ENCODE data around the gene CYTH3.
"Not testable (repeated sequence)": the region's sequence is repeated elsewhere in the genome, so short reads cannot be mapped to it uniquely, and the experiment has no call there.

Gene CYTH3

DNA sequence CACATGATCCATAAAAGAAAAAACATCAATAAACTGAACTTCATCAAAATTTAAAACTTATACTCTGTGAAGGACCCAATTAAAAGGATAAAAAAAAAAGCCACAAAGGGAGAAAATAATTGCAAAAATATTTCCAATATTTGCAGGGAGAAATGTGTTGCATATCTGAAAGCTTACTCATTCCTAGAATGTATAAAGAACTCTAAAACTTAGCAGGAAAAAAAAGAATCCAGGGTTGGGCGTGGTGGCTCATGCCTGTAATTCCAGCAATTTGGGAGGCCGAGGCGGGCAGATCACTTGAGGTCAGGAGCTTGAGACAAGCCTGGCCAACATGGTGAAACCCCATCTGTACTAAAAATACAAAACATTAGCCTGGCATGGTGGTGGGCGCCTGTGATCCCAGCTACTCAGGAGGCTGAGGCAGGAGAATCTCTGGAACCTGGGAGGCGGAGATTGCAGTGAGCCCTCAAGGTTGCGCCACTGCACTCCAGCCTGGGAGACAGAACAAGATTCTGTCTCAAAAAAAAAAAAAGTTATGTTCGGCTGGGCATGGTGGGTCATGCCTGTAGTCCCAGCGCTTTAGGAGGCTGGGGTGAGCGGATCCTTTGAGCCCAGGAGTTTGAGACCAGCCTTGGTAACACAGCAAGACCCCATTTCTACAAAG lies 11.1 kb upstream of the CYTH3 start:
- in situ Hi-C loops (cut with HindIII; ENCODE audit: low sequenced_read_pairs): not testable (repeated sequence)

DNA sequence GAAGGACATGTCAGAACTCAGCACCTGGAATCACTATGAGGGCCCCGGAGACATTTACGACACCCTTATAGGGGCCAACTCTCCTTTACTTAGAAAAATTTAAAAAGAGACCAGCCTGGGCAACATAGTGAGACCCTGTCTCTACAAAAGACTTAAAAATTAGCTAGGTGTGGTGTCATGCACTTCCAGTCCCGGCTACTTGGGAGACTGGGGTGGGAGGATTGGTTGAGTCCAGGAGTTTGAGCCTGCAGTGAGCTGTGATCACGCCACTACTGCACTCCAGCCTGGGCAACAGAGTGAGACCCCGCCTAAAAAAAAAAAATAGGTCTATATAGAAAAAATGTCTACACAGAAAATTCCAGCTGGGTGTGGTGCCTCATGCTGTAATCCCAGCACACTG lies 7.5 kb upstream of the CYTH3 start:
- in situ Hi-C loops (cut with HindIII; ENCODE audit: low sequenced_read_pairs): no loop called here

DNA sequence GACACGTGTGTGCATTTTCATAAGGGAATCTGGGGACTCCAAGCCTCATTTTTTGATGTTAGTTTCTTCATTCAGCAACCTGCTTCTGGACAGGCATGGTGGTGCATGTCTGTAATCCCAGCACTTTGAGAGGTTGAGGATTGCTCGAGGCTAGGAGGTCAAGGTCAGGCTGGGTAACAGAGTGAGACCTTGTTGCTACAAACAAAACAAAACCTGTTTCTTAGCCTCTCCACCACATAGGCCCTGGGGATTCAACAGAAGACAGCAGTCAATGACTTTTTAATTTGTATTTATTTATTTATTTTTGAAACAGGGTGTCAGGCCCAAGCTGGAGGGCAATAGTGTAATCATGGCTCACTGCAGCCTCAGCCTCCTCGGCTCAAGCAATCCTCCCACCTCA lies 6.9 kb upstream of the CYTH3 start:
- in situ Hi-C loops (cut with HindIII; ENCODE audit: low sequenced_read_pairs): no loop called here

DNA sequence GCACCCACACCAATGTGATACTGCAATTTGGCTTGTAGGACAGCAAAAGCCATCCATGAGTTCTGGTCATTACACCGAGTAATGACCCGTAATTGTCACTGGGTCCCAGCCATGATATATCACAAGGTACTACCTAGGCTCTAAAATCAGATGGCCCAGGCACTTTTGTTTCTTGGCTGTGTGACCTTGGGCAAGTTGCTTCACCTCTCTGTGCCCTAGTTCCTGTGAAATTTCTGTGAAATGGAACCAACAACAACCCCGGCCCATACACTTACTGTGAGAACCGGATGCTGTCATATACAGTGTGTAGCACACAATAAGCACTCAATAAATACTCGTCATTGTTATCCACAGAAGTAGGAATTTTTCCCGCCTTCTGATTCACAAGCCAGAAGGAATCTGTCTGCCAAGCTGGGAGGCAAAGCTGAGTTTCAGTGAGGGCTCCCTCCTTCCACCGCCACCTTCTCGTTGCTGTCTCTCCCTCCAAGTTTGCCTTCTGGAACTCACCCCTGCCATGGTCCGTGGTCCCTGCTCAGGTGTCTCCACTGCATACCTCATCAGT lies 6.4 kb upstream of the CYTH3 start:
- in situ Hi-C loops (cut with HindIII; ENCODE audit: low sequenced_read_pairs): no loop called here

DNA sequence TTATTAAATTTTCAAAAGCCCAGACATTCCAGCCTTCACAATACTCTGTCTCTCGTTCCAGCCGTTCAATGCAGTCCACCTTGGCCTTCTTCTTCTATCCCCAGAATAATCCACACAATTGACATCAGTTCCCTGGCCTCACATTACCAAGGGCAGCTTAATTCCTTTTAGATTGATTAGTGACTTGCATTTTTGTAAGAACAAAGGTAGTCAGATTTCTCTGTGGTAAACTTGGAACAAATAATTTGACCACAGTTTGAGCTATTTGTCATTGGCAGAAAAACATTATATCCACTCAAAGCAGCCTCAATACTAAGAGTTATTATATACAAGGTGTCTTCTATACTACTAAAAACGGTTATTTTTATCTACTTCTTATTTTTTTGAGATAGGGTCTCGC lies 5.1 kb upstream of the CYTH3 start:
- in situ Hi-C loops (cut with HindIII; ENCODE audit: low sequenced_read_pairs): no loop called here

DNA sequence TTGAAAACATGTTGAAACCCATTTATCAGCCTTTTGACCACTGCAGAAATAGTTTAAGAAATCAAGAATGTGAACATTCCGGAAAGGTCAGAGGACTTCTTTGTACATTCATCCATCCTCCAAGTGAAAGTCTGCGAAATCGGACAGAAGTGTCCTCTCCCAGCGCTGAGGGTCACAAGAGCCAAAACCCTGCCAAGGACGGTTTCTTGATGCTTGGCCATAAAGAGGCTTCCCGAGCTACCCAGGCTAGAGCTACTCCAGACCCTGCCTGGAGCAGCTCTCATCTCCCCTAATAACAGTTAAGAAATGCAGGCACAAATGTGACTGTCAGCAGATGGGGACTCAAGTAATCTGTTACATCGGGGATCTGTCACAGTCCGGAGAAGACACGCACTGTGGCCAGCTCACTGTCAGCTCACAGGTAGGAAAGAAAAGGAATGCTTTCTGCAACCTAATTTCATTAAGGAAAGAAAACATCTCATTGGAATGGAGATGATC lies 4.5 kb upstream of the CYTH3 start:
- in situ Hi-C loops (cut with HindIII; ENCODE audit: low sequenced_read_pairs): no loop called here

DNA sequence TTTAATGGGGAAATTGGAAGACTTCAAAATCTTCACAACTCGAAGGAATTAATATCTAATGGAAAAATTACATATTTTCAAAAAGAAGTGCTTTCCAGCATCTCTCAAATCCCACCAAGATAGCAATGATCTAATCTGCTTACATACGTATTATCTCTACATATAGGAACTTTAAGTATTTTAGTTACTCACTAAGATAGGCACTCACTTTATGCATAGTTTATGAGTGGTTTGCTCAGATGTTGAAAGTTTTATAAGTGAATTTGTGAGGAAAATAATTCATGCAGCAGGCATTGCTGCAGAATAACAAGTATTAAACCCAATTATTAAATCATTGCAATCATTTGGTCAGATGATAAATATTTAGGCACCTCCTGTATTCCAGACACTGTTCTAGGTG lies 2.3 kb upstream of the CYTH3 start:
- in situ Hi-C loops (cut with HindIII; ENCODE audit: low sequenced_read_pairs): no loop called here

DNA sequence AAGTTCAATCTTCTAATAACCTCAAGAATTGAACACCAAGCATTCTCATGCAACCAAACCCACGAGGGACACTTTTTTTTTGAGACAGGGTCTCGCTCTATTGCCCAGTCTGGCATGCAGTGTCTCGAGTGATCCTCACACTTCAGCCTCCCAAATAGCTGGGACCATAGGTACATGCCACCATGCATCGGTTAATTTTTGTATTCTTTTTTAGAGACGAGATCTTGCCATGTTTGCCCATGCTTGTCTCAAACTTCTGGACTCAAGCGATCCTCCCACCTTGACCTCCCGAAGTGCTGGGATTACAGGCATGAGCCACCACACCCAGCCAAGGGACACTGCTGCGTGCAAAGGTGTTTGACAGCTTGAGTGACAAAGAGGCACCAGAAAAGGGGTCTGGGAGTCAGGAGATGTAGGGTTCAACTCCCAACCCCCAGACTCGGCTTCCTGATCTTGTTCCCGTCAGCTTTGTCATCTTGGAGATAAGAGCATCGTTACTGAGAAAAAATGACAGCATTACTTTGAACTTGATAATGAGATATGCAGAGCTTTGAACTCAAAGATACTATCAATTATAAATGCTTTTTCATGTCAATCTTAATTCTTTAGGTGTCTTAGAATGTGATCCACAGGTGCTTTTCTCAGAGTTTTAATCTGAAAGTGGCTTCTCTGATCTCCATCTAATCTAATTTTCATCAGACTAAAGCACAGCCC lies 1.6 kb upstream of the CYTH3 start:
- in situ Hi-C loops (cut with HindIII; ENCODE audit: low sequenced_read_pairs): no loop called here

DNA sequence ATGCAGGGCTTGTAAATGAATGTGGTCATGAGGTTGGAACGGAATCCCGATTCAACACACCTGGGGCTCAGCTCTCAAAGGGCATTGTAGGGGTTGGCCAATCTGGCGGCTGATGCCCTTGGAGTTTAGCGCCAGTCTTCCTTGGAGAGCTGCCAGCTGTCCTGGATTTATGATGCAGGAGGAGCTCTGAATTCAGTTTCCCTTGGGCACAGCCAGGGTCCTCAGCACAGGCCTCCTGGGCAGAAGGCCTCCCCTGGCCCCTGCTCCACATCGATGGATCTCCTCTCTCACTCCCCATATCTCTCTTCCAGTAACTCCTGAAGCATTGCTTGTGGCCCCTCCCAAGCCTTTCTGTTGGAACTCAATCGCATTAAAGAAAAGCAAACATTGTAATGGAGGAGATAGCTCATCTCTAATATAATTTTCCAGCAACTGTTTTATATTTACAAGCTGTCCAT lies 985 bp upstream of the CYTH3 start:
- in situ Hi-C loops (cut with HindIII; ENCODE audit: low sequenced_read_pairs): no loop called here

DNA sequence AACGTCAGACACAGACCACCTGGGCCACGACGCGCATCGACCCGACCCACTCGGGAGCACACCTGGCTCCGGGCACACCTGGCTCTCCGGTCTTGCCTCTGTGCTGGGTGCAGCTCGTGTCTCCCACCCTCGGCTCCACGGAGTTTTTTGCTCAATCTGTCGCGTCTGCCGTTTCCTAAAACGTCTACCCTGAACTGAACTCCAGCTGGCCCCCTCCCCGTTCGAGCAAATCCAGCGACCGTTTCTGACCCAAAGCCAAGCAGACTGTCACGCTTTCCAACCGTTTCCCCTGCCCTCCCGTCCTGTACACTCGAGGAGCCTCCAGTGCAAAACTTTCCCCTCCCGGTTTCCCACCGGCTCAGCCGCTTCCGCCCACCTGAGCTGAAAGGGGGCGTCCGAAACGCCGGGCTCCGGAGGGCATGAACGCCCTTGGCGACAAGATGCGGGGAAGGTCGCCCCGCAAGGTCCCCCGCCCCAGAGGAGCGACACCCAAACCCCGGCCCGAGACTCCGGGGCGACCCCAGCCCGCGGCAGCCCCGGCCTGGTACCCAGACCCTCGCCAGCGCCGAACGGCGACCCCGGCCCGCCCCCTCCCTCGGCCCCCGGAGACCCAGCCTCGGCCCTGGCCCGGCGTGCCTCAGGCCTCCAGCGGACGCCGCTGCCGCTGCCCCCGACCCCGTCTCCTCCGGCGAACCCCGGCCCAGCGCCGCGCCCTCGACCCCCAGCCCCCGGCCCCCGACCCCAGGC lies 557 bp downstream of the CYTH3 start:
- in situ Hi-C loops (cut with HindIII; ENCODE audit: low sequenced_read_pairs): no loop called here

DNA sequence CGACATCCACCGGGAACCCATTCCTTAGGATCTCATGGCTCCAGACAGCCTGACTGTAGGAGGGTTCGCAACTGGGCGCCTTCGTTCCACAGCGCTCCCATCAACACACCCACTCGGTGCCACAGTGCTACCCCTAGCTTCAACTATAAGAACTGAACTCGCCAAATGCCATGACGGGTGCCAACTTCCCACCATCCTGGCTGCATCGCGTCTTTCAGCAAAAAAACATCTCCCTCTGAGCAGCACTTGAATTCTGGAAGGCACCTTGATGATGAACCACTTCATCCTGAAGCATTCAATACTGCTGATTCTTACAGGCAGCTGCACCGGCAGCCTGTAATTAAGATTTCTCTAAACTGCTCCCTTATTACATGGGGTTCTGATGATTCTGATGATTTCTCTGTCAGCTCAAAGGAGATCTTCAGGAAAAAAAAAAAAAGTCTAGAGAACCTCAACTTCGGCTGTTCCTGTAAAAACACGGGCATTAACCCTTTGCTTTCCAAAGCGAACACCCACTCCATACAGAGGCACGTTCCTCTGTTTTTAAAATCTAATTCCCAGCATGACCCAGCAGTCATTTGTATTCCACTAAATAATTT lies 1.3 kb downstream of the CYTH3 start:
- in situ Hi-C loops (cut with HindIII; ENCODE audit: low sequenced_read_pairs): no loop called here

DNA sequence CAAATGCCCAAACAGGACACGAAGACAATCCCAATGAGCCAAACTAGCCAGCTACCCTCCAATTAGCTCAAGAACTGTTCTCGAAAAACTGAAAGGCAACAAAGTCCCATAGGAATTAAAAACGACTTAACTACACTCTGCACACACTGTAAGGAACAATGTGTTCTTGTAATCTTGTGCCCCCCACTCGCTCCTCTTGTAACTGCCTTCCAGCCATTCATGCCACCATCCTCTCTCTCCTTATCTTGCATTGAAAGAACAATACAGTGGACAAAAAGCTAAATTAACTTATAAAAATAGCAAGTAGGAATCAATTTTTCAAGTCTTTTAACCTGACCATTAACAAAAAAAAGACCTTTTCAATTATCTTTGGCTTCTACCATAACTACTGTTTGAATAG lies 2.9 kb downstream of the CYTH3 start:
- in situ Hi-C loops (cut with HindIII; ENCODE audit: low sequenced_read_pairs): no loop called here

DNA sequence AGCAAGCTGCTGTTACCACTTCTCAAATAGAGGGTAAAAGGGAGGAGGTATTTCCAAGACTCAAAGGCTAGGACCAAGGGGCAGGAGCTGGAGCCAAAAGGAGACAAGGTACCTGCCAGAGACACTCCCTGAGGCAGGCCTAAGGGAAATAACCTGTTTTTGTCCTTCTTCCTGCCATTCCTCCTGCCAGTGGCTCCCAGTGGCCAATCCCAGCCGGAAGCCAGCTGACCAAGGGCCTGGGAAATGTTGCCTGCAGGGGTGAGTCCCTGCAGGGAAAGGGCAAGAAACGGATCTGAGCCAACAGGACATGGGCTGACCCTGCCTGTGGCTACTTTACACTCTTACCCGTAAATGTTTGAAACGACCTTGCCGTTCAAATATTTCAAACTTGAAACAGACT lies 3.5 kb downstream of the CYTH3 start:
- in situ Hi-C loops (cut with HindIII; ENCODE audit: low sequenced_read_pairs): no loop called here

DNA sequence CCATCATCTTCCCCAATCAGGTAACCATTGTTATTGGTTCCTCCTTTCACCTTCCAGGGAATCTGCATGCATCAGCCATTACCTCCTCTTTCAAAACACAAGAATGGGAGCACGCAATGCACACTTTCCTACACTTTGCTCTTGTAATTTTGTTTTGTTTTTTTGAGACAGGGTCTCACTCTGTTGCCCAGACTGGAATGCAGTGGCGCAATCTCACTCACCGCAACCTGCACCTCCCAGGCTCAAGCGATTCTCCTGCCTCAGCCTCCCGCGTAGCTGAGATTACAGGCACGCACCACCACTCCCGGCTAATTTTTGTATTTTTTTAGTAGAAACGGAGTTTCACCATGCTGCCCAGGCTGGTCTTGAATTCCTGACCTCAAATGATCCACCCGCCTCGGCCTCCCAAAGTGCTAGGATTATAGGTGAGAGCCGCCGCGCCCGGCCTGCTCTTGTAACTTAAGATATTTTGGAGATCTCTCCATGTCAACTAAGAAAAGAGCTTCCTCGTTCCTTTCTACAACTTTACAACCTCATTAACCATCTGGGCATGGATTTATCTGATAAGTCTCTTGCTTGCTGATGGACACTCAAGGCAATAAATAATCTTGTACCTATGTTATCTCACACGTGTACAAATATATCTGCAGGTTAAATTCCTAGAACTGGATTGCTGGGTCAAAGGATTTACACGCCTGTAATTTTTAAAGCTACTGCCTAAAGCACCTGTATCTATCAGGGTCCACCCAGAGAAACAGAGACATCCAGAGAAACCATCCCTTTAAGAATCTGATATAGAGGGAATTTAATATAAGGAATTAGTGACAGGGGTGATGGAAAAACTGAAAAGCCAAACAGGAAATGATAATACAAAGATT lies 4.2 kb downstream of the CYTH3 start:
- in situ Hi-C loops (cut with HindIII; ENCODE audit: low sequenced_read_pairs): no loop called here

DNA sequence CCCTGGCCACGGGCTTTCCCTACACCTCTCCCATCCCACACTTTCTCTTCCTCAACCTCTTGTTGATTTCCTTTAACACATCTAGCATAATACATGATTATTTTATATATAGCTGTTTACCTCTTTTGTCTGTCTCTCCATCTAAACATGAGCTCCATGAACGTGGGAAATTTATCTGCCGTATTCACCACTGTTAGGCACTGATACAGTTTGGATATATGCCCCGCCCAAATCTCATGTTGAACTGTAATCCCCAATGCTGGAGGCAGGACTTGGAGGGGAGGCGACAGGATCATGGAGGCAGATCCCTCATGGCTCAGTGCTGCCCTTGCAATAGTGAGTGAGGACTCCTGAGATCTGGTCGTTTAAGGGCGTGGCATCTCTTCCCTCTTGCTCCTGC lies 5.7 kb downstream of the CYTH3 start:
- in situ Hi-C loops (cut with HindIII; ENCODE audit: low sequenced_read_pairs): no loop called here

DNA sequence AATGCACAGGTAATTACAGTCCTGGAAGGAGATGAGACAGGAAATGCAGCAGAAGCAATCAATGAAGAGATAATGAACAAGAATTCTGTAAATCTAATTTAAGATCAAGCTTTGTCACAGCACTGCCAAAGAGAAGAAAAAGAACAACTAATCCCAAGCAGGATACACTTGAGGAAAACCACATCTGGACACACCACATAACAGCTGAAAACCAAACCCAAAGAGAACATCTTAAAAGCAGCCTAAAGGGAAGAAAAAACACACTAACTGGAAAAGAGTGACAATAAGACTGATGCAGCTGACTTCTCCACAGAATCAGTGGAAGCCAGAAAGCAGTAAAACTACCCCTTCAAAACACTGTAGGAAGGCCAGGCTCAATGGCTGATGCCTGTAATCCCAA lies 10.2 kb downstream of the CYTH3 start:
- in situ Hi-C loops (cut with HindIII; ENCODE audit: low sequenced_read_pairs): loop anchor here (5.0 kb wide), 1 partner anchor 75 kb away; no protein-coding TSS in a partner anchor

DNA sequence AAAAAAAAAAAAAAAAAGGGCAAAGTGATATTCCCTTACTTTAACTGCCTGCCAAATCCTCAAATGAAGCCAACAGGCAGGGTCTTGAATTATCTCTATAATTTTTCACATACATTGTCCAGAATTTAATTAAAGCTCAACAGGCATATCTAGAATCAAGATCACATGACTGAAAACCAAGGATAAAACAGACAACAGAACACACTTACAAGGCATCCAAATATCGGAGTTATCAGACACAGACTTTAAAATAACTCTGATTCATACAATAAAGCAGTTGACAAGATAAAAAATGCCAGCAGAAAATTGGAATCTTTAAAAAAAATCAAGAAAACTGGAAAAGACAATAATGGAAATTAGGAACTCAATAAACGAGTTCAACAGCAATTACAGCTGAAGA lies 10.7 kb downstream of the CYTH3 start:
- in situ Hi-C loops (cut with HindIII; ENCODE audit: low sequenced_read_pairs): loop anchor here (5.0 kb wide), 1 partner anchor 74 kb away; no protein-coding TSS in a partner anchor

DNA sequence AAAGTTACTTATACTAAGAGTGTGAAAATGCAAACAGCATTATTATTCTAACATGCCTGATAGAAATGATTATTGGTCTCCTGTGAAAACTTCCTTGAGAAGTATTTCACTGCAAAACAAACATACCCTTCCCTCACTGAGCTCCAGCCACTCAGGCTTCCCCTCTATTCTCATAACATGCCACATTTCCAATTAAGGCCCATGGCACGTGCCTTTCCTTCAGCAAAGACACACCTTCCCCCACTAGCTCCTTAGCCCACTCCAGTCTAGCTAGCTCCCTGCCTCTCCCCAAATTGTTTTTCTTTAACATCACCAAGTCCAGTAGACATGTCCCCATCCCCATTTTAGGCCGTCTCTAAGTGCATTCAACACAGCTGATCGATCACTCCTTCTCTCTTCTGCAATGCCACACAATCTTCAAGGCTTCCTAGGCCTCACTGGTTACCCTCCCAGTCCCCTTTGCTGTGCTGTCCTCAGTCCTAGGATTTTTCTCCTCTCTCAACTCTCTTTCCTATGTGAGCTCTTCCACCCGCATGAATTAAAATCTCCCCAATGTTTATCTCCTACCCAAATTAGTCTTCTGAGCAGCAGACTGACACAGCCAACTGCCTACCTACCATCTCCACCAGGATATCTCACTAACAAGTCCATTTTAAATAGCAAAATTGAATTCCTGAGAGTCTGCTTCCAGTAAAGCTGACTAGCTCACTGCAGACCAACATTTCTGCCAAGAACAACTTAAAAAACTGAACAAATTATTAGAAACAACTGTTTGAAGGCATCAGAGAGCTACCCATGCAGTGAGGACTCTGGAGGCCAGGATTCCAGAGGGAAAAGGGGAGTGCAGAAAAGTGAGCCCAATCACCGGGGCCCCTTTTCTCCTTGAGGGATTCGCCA lies 11.9 kb downstream of the CYTH3 start:
- in situ Hi-C loops (cut with HindIII; ENCODE audit: low sequenced_read_pairs): loop anchor here (5.0 kb wide), 1 partner anchor 73 kb away; no protein-coding TSS in a partner anchor

DNA sequence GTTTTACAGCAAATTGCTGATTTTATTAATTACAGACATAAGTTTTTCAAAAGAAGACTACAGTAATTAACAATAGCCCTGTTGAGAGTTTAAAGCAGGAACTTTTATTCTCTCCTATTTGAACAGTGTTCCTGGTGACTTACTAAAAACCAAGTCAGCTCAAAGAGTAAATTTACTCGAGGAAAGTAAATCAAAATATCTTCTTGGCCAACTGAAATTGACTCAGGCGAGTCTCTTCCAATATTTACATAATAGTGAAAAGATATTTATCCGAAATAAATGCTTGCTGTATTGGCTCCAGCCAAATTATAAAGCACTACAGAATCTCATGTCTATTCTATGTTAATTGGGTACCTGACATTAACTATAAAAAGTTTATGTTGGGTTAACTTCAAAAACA lies 13.2 kb downstream of the CYTH3 start:
- in situ Hi-C loops (cut with HindIII; ENCODE audit: low sequenced_read_pairs): no loop called here

Measured in endothelial cell of hepatic sinusoid (primary cell).